Panc1 (cell line): ENCODE measurements around the gene CYB5A. TPM values are rescaled to one million over a fixed set of nuclear protein-coding genes. Genes with fewer than 3 reads are reported as not detected.

ENCODE experiments used
- ATAC-seq: fragments of 200-7000 bp; cut with Tn5 transposase; 2 replicates; pipeline ENCODE4 v1.9.1; 2020; ENCODE audit warnings: mild to moderate bottlenecking, moderate library complexity
- BruUV-seq: library from RNA; stranded (reverse); fragments of 400-500 nt; replicated peaks from 2 replicates; lab custom pipeline; 2021; lab: Mats Ljungman, UMichigan
- CTCF ChIA-PET: fragments of 300-600 bp; sonication (Branson Sonifier 250); formaldehyde crosslinking; loops from one replicate; lab custom pipeline; 2022; ENCODE audit warnings: antibody characterized with exemption; lab: Charles Lee
- POLR2A ChIA-PET: fragments of 300-600 bp; sonication (Branson Sonifier 250); formaldehyde crosslinking; loops from one replicate; lab custom pipeline; 2022; ENCODE audit warnings: antibody characterized with exemption; lab: Charles Lee
- DNase-seq: peaks from one replicate; pipeline ENCODE4 v3.0.0-alpha.2; 2010; ENCODE audit warnings: low read depth, low spot score
- H3K27ac ChIP-seq: 2 replicates; pipeline ENCODE4 v1.5.1; 2011; ENCODE audit warnings: mild to moderate bottlenecking, low read length, inconsistent platforms
- H3K27me3 ChIP-seq: fragments of 200-500 bp; sonication (Bioruptor generic); 2 replicates; pipeline ENCODE4 v1.6.0; 2014; ENCODE audit warnings: low read length, inconsistent platforms; ENCODE audit not compliant: control insufficient read depth, insufficient read depth
- H3K36me3 ChIP-seq: fragments of 200-500 bp; sonication (Bioruptor generic); 2 replicates; pipeline ENCODE4 v1.5.1; 2014; ENCODE audit warnings: inconsistent platforms, mild to moderate bottlenecking, low read length, moderate library complexity; ENCODE audit not compliant: control insufficient read depth, insufficient read depth
- H3K4me1 ChIP-seq: 2 replicates; pipeline ENCODE4 v1.5.1; 2011; ENCODE audit warnings: inconsistent platforms, mild to moderate bottlenecking, low read length, moderate library complexity; ENCODE audit not compliant: control insufficient read depth, insufficient read depth
- H3K4me3 ChIP-seq, 2 experiments: 2 replicates each; pipeline ENCODE4 v1.5.1; 2011 to 2012; ENCODE audit warnings: low read depth in 2 of 2, low read length in 2 of 2, mild to moderate bottlenecking in 2 of 2, inconsistent platforms in 1 of 2, moderate library complexity in 1 of 2
- H3K9me3 ChIP-seq: fragments of 200-500 bp; sonication (Bioruptor generic); 2 replicates; pipeline ENCODE4 v1.5.1; 2014; ENCODE audit warnings: low read depth, mild to moderate bottlenecking, inconsistent platforms, low read length, moderate library complexity; ENCODE audit not compliant: control insufficient read depth, insufficient read depth
- POLR2AphosphoS5 ChIP-seq: IDR thresholded peaks from 2 replicates; pipeline ENCODE4 v1.6.1; 2012; ENCODE audit warnings: mild to moderate bottlenecking, low read depth, low read length, moderate library complexity
- SIN3A ChIP-seq: IDR thresholded peaks from 2 replicates; pipeline ENCODE4 v1.6.1; 2012; ENCODE audit warnings: low read depth, mild to moderate bottlenecking, low read length, moderate library complexity, borderline replicate concordance; ENCODE audit not compliant: insufficient read depth
- TCF7L2 ChIP-seq: IDR thresholded peaks from 2 replicates; pipeline ENCODE4 v1.6.1; 2011; ENCODE audit warnings: mild to moderate bottlenecking, low read depth, low read length, inconsistent platforms
- in situ Hi-C: cut with HindIII; loops from 2 replicates; pipeline ENCODE4 v1.10.0; 2016; ENCODE audit warnings: low sequenced_read_pairs, low pct_unique_long_range_greater_than_20kb
- intact Hi-C: fragments of 100-400 bp; cut with micrococcal nuclease; formaldehyde crosslinking; loops from one replicate; pipeline ENCODE4 v1.10.0; 2022; ENCODE audit not compliant: unreplicated experiment
- total RNA-seq: library from RNA; stranded (reverse); gene quantifications from one replicate; pipeline ENCODE4 v1.2.1, GENCODE V29; 2021; ENCODE audit not compliant: unreplicated experiment
- TF ChIP-seq, protein P1 (sequence below): fragments of 450-650 bp; IDR thresholded peaks from 2 replicates; pipeline ENCODE4 v1.5.1; 2017; ENCODE audit warnings: mild to moderate bottlenecking
- TF ChIP-seq, protein P2 (sequence below), 2 experiments: IDR thresholded peaks; 2 replicates each; pipeline ENCODE4 v1.6.1; 2011 to 2012; ENCODE audit warnings: low read depth in 2 of 2, control low read depth in 1 of 2, low read length in 1 of 2, mild to moderate bottlenecking in 1 of 2, moderate library complexity in 1 of 2; ENCODE audit not compliant: insufficient read depth in 1 of 2

The CYB5A gene
- total RNA-seq, 1 experiment from 2014 or later, result 51.3 TPM

DNA sequence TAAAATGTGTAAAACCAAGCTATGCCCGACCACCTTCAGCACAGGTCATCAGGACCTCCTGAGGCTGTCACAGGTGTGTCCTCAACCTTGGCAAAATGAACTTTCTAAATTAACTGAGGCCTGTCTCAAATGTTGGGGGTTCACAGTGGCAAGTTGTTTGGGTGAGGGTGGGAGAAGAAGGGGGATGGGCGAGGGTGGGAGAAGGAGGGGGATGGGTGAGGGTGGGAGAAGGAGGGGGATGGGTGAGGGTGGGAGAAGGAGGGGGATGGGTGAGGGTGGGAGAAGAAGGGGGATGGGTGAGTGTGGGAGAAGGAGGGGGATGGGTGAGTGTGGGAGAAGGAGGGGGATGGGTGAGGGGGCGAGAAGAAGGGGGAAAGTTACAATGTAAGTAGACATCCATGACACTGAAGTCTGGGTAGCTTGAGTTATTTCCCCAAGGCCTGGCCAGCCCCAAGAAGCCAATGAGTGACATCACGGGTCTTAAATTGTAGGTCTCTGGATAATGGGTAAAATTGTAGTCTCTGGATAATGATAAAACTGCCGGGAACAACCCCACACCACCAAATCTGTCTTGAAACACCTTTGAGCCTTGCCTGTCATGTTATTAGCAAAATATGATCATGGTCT, 87.1 kb downstream of the CYB5A start:
- POLR2A ChIA-PET, result no interaction called here
- DNase-seq, result no peak
- Histone ChIP-seq H3K4me3 (no peak overlapping the region), H3K9me3 (no peaks in the 10 kb centered on the region), H3K4me1 (no peaks in the 10 kb centered on the region), H3K27me3 (peaks cover 2% of the 10 kb centered on the region), H3K36me3 (no peaks in the 10 kb centered on the region), H3K27ac (no peak overlapping the region)
- TF ChIP-seq SIN3A, result no peak
- TF ChIP-seq, protein P1, sequence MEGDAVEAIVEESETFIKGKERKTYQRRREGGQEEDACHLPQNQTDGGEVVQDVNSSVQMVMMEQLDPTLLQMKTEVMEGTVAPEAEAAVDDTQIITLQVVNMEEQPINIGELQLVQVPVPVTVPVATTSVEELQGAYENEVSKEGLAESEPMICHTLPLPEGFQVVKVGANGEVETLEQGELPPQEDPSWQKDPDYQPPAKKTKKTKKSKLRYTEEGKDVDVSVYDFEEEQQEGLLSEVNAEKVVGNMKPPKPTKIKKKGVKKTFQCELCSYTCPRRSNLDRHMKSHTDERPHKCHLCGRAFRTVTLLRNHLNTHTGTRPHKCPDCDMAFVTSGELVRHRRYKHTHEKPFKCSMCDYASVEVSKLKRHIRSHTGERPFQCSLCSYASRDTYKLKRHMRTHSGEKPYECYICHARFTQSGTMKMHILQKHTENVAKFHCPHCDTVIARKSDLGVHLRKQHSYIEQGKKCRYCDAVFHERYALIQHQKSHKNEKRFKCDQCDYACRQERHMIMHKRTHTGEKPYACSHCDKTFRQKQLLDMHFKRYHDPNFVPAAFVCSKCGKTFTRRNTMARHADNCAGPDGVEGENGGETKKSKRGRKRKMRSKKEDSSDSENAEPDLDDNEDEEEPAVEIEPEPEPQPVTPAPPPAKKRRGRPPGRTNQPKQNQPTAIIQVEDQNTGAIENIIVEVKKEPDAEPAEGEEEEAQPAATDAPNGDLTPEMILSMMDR, result no peak
- TF ChIP-seq, protein P2, sequence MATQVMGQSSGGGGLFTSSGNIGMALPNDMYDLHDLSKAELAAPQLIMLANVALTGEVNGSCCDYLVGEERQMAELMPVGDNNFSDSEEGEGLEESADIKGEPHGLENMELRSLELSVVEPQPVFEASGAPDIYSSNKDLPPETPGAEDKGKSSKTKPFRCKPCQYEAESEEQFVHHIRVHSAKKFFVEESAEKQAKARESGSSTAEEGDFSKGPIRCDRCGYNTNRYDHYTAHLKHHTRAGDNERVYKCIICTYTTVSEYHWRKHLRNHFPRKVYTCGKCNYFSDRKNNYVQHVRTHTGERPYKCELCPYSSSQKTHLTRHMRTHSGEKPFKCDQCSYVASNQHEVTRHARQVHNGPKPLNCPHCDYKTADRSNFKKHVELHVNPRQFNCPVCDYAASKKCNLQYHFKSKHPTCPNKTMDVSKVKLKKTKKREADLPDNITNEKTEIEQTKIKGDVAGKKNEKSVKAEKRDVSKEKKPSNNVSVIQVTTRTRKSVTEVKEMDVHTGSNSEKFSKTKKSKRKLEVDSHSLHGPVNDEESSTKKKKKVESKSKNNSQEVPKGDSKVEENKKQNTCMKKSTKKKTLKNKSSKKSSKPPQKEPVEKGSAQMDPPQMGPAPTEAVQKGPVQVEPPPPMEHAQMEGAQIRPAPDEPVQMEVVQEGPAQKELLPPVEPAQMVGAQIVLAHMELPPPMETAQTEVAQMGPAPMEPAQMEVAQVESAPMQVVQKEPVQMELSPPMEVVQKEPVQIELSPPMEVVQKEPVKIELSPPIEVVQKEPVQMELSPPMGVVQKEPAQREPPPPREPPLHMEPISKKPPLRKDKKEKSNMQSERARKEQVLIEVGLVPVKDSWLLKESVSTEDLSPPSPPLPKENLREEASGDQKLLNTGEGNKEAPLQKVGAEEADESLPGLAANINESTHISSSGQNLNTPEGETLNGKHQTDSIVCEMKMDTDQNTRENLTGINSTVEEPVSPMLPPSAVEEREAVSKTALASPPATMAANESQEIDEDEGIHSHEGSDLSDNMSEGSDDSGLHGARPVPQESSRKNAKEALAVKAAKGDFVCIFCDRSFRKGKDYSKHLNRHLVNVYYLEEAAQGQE (IDR thresholded peaks at IDR 0.05; ENCODE audit: insufficient read depth in 1 of 2, low read depth in 2 of 2, low read length in 1 of 2), result no peak
- TF ChIP-seq POLR2AphosphoS5, result no peak
- no peak for TF ChIP-seq TCF7L2
- no TSS peak for BruUV-seq
- intact Hi-C loops (no loop called here), in situ Hi-C loops (no loop called here)
- CTCF ChIA-PET, result interaction anchor here (1.2 kb wide), 1 partner anchor 138 kb away, joined by 3 read pairs; no protein-coding TSS in a partner anchor
- no peak for ATAC-seq

DNA sequence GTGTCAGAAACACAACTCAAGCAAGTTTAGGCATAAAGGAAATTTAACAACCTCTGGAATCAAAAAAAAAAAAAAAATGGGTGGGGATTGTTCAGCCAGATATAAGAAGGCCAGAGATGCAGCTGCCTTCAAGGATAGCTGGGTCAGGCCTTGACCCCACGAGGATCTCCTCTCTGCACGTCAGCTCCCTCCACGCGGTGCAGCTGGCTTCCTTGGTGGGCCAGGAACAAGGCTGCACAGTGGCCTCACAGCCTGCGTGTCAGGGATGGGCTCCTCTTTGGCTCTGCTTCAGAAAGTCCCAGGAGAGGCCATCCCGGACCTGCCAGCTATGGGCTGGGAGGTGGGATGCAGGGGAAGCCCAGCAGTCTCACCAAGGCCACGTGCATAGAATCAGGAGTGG, 88.0 kb downstream of the CYB5A start:
- CTCF ChIA-PET, result interaction anchor here (1.2 kb wide), 1 partner anchor 139 kb away, joined by 3 read pairs; no protein-coding TSS in a partner anchor
- no TSS peak for BruUV-seq
- Histone ChIP-seq H3K36me3 (no peaks in the 10 kb centered on the region), H3K4me1 (no peaks in the 10 kb centered on the region), H3K9me3 (no peaks in the 10 kb centered on the region), H3K4me3 (no peak overlapping the region), H3K27me3 (peaks cover 2% of the 10 kb centered on the region), H3K27ac (no peak overlapping the region)
- DNase-seq (no peak), ATAC-seq (no peak)
- in situ Hi-C loops (no loop called here), intact Hi-C loops (no loop called here)
- TF ChIP-seq, protein P2 (IDR thresholded peaks at IDR 0.05; ENCODE audit: insufficient read depth in 1 of 2, low read depth in 2 of 2, low read length in 1 of 2), result no peak
- no peak for TF ChIP-seq POLR2AphosphoS5
- POLR2A ChIA-PET, result no interaction called here

Other genes starting within 250 kb of the CYB5A start
- 1.9 TPM for gene FBXO15, start 144.1 kb downstream of the CYB5A start, total RNA-seq
- gene TIMM21, start 143.4 kb downstream of the CYB5A start, total RNA-seq, result 82.0 TPM
- gene C18orf63, start 23.9 kb upstream of the CYB5A start, total RNA-seq, result not detected
- gene DIPK1C, start 165.3 kb upstream of the CYB5A start, total RNA-seq, result 0.26 TPM
- gene CNDP2, start 204.4 kb upstream of the CYB5A start, total RNA-seq, result 310 TPM
- gene CNDP1, start 242.5 kb upstream of the CYB5A start, total RNA-seq, result not detected